ENCODE data around the gene LPCAT1. TPM values are rescaled to one million over a fixed set of nuclear protein-coding genes. Genes with fewer than 3 reads are reported as not detected.

Gene LPCAT1
- total and polyA plus RNA-seq, 2 experiments from 2014 or later, result 22.2 to 48.4 TPM

- TF ChIP-seq EZH2 (IDR thresholded peaks at IDR 0.05; ENCODE audit: insufficient read depth, poor library complexity, severe bottlenecking) (no peak), EZH2phosphoT487 (IDR thresholded peaks at IDR 0.05; ENCODE audit: insufficient read depth, low read depth) (no peak)
- H3K9ac ChIP-seq, result no peak overlapping the region
- DNase-seq, result no peak
These were observed 42.3 kb upstream of the LPCAT1 start for GRCh38 chr5:1565737-1566734.

GRCh38 chr5:1564824-1565736 lies 41.3 kb upstream of the LPCAT1 start:
- Histone ChIP-seq H3F3A (ENCODE audit: insufficient read depth) (no peaks in the 10 kb centered on the region; the same call in 1 of the 2 replicates), H3K9ac (no peak overlapping the region), H3K4me1 (ENCODE audit: insufficient read depth) (peaks cover 20% of the 10 kb centered on the region), H3K4me2 (ENCODE audit: unreplicated experiment) (no peak overlapping the region), H2AFZ (no peak overlapping the region), H3K79me2 (ENCODE audit: insufficient read depth) (no peaks in the 10 kb centered on the region), H3K36me3 (ENCODE audit: low read depth) (no peaks in the 10 kb centered on the region), H3K27ac (no peak overlapping the region), H3K9me3 (ENCODE audit: low read depth) (no peaks in the 10 kb centered on the region), H3K27me3 (replicated peaks; ENCODE audit: insufficient read depth) (0 out of 2 replicates have a peak, but pooled peaks cover 10% of the 10 kb centered on the region), H4K20me1 (ENCODE audit: insufficient read depth) (no peaks in the 10 kb centered on the region), H3K4me3 (no peak overlapping the region), H3K9me2 (ENCODE audit: insufficient read depth) (no peaks in the 10 kb centered on the region)
- TF ChIP-seq EZH2 (IDR thresholded peaks at IDR 0.05; ENCODE audit: insufficient read depth, poor library complexity, severe bottlenecking) (no peak), EZH2phosphoT487 (IDR thresholded peaks at IDR 0.05; ENCODE audit: insufficient read depth, low read depth) (no peak)
- no peak for DNase-seq
- WGBS, 2 experiments (ENCODE audit: low coverage in 1 of 2, low lambda C conversion rate in 2 of 2, missing lambda C conversion rate in 2 of 2), result 91 to 93% methylated on average over 22 of the region's 22 CpGs
- in situ Hi-C loops (cut with MboI), result no loop called here

More at GRCh38 chr5:1565737-1566734, 42.3 kb upstream of the LPCAT1 start:
- Histone ChIP-seq H3K27ac (no peak overlapping the region), H3K4me2 (ENCODE audit: unreplicated experiment) (no peak overlapping the region), H3F3A (ENCODE audit: insufficient read depth) (no peaks in the 10 kb centered on the region; the same call in 1 of the 2 replicates), H3K36me3 (ENCODE audit: low read depth) (no peaks in the 10 kb centered on the region), H3K9me2 (ENCODE audit: insufficient read depth) (no peaks in the 10 kb centered on the region), H3K79me2 (ENCODE audit: insufficient read depth) (no peaks in the 10 kb centered on the region), H3K4me3 (no peak overlapping the region), H4K20me1 (ENCODE audit: insufficient read depth) (no peaks in the 10 kb centered on the region), H2AFZ (no peak overlapping the region), H3K4me1 (ENCODE audit: insufficient read depth) (peaks cover 20% of the 10 kb centered on the region), H3K9me3 (ENCODE audit: low read depth) (no peaks in the 10 kb centered on the region), H3K27me3 (replicated peaks; ENCODE audit: insufficient read depth) (0 out of 2 replicates have a peak, but pooled peaks cover 5% of the 10 kb centered on the region)
- in situ Hi-C loops (cut with MboI), result no loop called here
- 82 to 87% methylated on average over 21 to 25 of the region's 25 CpGs for WGBS, 2 experiments (ENCODE audit: low coverage in 1 of 2, low lambda C conversion rate in 2 of 2, missing lambda C conversion rate in 2 of 2)

GRCh38 chr5:1564182-1564748 lies 40.5 kb upstream of the LPCAT1 start:
- no peak overlapping the region for H3K4me3 ChIP-seq
- DNase-seq, result peak; percentile 83
- H3K9me3 ChIP-seq (ENCODE audit: low read depth), result no peaks in the 10 kb centered on the region
- no peak overlapping the region for H2AFZ ChIP-seq
- no peaks in the 10 kb centered on the region for H3K9me2 ChIP-seq (ENCODE audit: insufficient read depth)
- H3K27ac ChIP-seq, result no peak overlapping the region
- 48% methylated on average over 14 of the region's 14 CpGs for WGBS, 2 experiments (ENCODE audit: low coverage in 1 of 2, low lambda C conversion rate in 2 of 2, missing lambda C conversion rate in 2 of 2)
- no peaks in the 10 kb centered on the region; the same call in 1 of the 2 replicates for H3F3A ChIP-seq (ENCODE audit: insufficient read depth)
- H4K20me1 ChIP-seq (ENCODE audit: insufficient read depth), result no peaks in the 10 kb centered on the region
- in situ Hi-C loops (cut with MboI), result no loop called here
- no peak overlapping the region for H3K9ac ChIP-seq
- no peaks in the 10 kb centered on the region for H3K36me3 ChIP-seq (ENCODE audit: low read depth)
- peaks cover 10% of the 10 kb centered on the region; the same call in 1 of the 2 replicates for H3K27me3 ChIP-seq (replicated peaks; ENCODE audit: insufficient read depth)
- no peaks in the 10 kb centered on the region for H3K79me2 ChIP-seq (ENCODE audit: insufficient read depth)
- H3K4me1 ChIP-seq (ENCODE audit: insufficient read depth), result peaks cover 20% of the 10 kb centered on the region
- no peak overlapping the region for H3K4me2 ChIP-seq (ENCODE audit: unreplicated experiment)
- no peak for TF ChIP-seq EZH2phosphoT487 (IDR thresholded peaks at IDR 0.05; ENCODE audit: insufficient read depth, low read depth)
- TF ChIP-seq EZH2 (IDR thresholded peaks at IDR 0.05; ENCODE audit: insufficient read depth, poor library complexity, severe bottlenecking), result no peak
